Esophagus squamous epithelium (tissue), 4 donors: ENCODE measurements around the gene CHIT1.

Source experiments
- CTCF ChIP-seq, 6 experiments: fragments of 450-650 bp in 4 of 6; fragments of 200-600 bp in 2 of 6; sonication (generic) in 2 of 6; IDR thresholded peaks; one replicate each; pipeline ENCODE4 v1.5.1; 2016 to 2019; ENCODE audit warnings: antibody characterized with exemption in 6 of 6, mild to moderate bottlenecking in 4 of 6, moderate library complexity in 4 of 6
- POLR2A ChIP-seq, 4 donors: fragments of 450-650 bp; IDR thresholded peaks; one replicate each; pipeline ENCODE4 v1.6.1; 2017; ENCODE audit warnings: antibody characterized with exemption in 4 of 4, mild to moderate bottlenecking in 4 of 4, moderate library complexity in 3 of 4

GRCh38 chr1:203273869-203274602 lies 44.6 kb upstream of the CHIT1 start:
- TF ChIP-seq POLR2A (IDR thresholded peaks at IDR 0.05): peak in 1 of 4 donors; percentile 48
- no peak for TF ChIP-seq CTCF (IDR thresholded peaks at IDR 0.05)
